BLaER1 (cell line): ENCODE results near the gene ANKS1B.

ENCODE experiments used
- H3K27ac ChIP-seq: shearing (Covaris generic); formaldehyde crosslinking; 2 replicates; pipeline ENCODE4 v1.8.1; 2022
- H3K27me3 ChIP-seq: shearing (Covaris generic); formaldehyde crosslinking; 2 replicates; pipeline ENCODE4 v1.8.1; 2022
- H3K36me3 ChIP-seq: shearing (Covaris generic); formaldehyde crosslinking; 2 replicates; pipeline ENCODE4 v1.8.1; 2022
- H3K4me1 ChIP-seq: shearing (Covaris generic); formaldehyde crosslinking; 2 replicates; pipeline ENCODE4 v1.8.1; 2022
- H3K4me2 ChIP-seq: shearing (Covaris generic); formaldehyde crosslinking; 2 replicates; pipeline ENCODE4 v1.8.1; 2022
- H3K4me3 ChIP-seq: shearing (Covaris generic); formaldehyde crosslinking; 2 replicates; pipeline ENCODE4 v1.8.1; 2022
- H3K9ac ChIP-seq: shearing (Covaris generic); formaldehyde crosslinking; 2 replicates; pipeline ENCODE4 v1.8.1; 2022
- H3K9me3 ChIP-seq: shearing (Covaris generic); formaldehyde crosslinking; 2 replicates; pipeline ENCODE4 v1.8.1; 2022
- H4K20me1 ChIP-seq: shearing (Covaris generic); formaldehyde crosslinking; 2 replicates; pipeline ENCODE4 v1.8.1; 2022
- Cebpa-rat ChIP-seq: shearing (Covaris generic); IDR thresholded peaks from 2 replicates; pipeline ENCODE4 v1.8.1; 2022

The ANKS1B gene

DNA sequence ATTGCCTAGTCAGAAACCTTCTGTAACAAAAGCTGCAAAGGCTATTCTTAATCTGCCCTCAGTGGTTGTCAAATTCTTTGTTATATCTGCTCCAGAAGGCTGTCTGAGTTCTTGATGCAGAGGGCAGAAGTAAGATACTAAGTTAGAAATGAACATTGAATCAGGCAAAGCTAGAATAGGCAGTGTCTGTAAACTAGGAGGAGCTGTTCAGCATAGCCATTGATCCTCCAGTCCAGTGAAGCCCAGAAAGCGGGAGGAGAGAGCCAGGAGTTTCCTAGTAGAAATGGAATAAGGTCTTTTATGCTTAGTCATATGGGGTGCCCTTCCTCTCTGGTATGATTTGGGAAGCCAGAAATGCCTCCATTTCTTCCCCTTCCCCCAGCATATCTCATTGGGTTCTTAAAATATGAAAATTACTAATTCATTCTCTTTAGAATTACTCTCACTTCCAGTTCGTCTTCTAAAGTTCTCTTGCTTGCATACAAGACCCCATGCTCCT, 1263.5 kb downstream of the ANKS1B start:
- Histone ChIP-seq H3K4me2 (no peak overlapping the region), H3K36me3 (peaks cover 59% of the 10 kb centered on the region), H3K27me3 (no peaks in the 10 kb centered on the region), H3K4me1 (peaks cover 10% of the 10 kb centered on the region), H3K9ac (no peak overlapping the region), H3K4me3 (no peak overlapping the region), H4K20me1 (no peaks in the 10 kb centered on the region), H3K9me3 (no peaks in the 10 kb centered on the region), H3K27ac (no peak overlapping the region)
- no peak for TF ChIP-seq Cebpa-rat

DNA sequence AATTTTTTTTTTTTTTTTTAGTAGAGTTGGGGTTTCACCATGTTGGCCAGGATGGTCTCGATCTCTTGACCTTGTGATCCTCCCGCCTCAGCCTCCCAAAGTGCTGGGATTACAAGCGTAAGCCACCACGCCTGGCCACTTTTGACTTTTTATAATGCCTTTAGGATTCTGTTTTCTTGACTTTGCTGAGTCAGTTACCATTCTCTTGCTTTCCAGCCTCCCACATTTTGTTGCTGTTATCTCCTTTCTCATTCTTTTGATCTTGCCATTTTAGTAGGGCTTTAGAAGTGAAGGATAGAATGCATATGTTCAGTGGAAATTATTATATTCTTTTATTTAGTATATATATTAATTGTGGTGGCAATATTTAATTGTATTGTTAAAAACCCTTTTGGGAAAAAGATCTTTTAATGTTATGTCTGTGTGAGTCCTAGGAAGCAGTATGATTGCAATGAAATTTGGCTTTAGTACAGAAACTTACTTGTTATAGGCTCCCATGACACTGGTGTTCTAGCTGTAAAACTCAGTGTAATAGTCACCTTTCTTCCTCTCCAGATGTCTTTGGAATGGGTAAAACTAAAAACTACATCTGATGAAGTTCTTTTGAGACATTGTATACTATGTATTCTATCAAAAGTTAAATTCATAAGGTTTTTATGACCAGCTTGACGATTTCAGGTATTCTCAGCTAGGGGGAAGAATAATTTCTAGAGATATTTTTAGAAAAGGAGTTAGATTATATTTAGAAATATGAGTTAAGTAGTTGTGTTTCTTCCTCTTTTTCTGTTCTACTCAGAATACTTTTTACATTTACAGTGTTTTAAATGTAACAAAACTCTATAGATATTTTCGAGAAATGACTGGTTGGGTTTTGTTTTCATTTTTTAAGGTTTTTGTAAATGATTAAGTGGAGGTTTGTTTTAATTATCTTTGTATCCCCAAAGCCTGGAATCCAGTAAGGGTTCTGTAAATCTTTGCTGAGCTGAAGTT, 1264.9 kb downstream of the ANKS1B start:
- H3K4me2 ChIP-seq: no peak overlapping the region; the same call in 1 of the 2 replicates
- H3K27ac ChIP-seq: no peak overlapping the region
- peaks cover 10% of the 10 kb centered on the region for H3K4me1 ChIP-seq
- H3K36me3 ChIP-seq: peaks cover 57% of the 10 kb centered on the region
- TF ChIP-seq Cebpa-rat: no peak
- no peaks in the 10 kb centered on the region for H4K20me1 ChIP-seq
- no peaks in the 10 kb centered on the region for H3K27me3 ChIP-seq
- H3K9ac ChIP-seq: no peak overlapping the region
- no peak overlapping the region for H3K4me3 ChIP-seq
- no peaks in the 10 kb centered on the region for H3K9me3 ChIP-seq

DNA sequence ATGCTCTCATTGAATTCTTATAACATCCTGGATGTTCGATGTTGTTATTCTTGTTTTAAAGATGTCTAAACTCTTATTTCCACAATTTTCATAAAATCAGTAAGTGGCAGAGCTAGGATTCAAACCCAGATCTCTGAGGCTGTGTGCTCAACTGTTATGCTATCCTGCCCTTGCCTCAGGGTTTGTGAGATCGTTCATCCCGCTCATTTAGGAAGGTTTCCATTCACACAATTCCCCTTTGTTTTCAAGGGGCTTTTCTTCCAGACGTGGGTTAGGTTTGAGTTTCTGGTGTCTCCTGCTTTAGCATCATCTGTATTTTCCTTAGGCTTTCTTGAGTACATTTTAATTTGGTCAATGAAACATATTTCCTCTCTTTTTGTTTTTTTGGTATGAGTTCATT, 1270.3 kb downstream of the ANKS1B start:
- no peak for TF ChIP-seq Cebpa-rat
- H3K9ac ChIP-seq: no peak overlapping the region
- H3K27me3 ChIP-seq: no peaks in the 10 kb centered on the region
- no peaks in the 10 kb centered on the region for H3K9me3 ChIP-seq
- H4K20me1 ChIP-seq: no peaks in the 10 kb centered on the region
- H3K36me3 ChIP-seq: peaks cover 69% of the 10 kb centered on the region
- no peak overlapping the region for H3K4me3 ChIP-seq
- H3K27ac ChIP-seq: no peak overlapping the region
- H3K4me2 ChIP-seq: no peak overlapping the region
- no peaks in the 10 kb centered on the region; the same call in 1 of the 2 replicates for H3K4me1 ChIP-seq

DNA sequence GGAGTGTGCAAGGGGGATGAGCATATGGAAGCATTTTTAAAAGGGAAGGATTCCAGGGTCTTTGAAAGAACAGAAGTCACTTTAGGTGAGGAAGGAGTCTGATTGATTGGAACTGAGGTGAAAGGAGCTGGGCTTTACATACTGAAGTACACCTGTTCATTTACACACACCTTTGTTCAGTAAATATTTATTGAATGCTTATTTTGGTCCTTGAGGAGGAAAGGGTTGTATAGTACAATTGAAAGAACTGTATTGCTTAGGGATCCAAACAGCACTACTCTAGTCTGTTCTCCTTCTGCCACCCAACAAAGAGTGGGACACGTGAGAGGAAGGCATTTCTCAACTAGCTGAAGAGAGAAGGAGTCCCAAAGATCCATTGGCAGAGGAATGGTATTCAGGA, 1275.7 kb downstream of the ANKS1B start:
- peaks cover 76% of the 10 kb centered on the region for H3K36me3 ChIP-seq
- H3K4me1 ChIP-seq: no peaks in the 10 kb centered on the region
- no peak overlapping the region for H3K4me3 ChIP-seq
- no peak overlapping the region for H3K4me2 ChIP-seq
- H4K20me1 ChIP-seq: no peaks in the 10 kb centered on the region
- no peaks in the 10 kb centered on the region for H3K27me3 ChIP-seq
- no peak overlapping the region for H3K27ac ChIP-seq
- TF ChIP-seq Cebpa-rat: no peak
- H3K9ac ChIP-seq: no peak overlapping the region
- no peaks in the 10 kb centered on the region for H3K9me3 ChIP-seq

- Histone ChIP-seq H3K36me3 (peaks cover 54% of the 10 kb centered on the region), H3K4me3 (no peak overlapping the region), H3K9ac (no peak overlapping the region), H3K4me2 (no peak overlapping the region), H3K4me1 (no peaks in the 10 kb centered on the region), H3K27me3 (no peaks in the 10 kb centered on the region), H3K9me3 (no peaks in the 10 kb centered on the region), H4K20me1 (no peaks in the 10 kb centered on the region; the same call in 1 of the 2 replicates), H3K27ac (no peak overlapping the region)
- TF ChIP-seq Cebpa-rat: no peak
These were observed 1283.6 kb downstream of the ANKS1B start for GRCh38 chr12:98701166-98701565.

GRCh38 chr12:98699586-98699985, 1285.2 kb downstream of the ANKS1B start:
- Histone ChIP-seq H4K20me1 (no peaks in the 10 kb centered on the region; the same call in 1 of the 2 replicates), H3K9me3 (no peaks in the 10 kb centered on the region), H3K36me3 (peaks cover 62% of the 10 kb centered on the region), H3K4me2 (no peak overlapping the region), H3K27me3 (no peaks in the 10 kb centered on the region), H3K9ac (no peak overlapping the region), H3K4me3 (no peak overlapping the region), H3K4me1 (no peaks in the 10 kb centered on the region), H3K27ac (no peak overlapping the region)
- no peak for TF ChIP-seq Cebpa-rat

DNA sequence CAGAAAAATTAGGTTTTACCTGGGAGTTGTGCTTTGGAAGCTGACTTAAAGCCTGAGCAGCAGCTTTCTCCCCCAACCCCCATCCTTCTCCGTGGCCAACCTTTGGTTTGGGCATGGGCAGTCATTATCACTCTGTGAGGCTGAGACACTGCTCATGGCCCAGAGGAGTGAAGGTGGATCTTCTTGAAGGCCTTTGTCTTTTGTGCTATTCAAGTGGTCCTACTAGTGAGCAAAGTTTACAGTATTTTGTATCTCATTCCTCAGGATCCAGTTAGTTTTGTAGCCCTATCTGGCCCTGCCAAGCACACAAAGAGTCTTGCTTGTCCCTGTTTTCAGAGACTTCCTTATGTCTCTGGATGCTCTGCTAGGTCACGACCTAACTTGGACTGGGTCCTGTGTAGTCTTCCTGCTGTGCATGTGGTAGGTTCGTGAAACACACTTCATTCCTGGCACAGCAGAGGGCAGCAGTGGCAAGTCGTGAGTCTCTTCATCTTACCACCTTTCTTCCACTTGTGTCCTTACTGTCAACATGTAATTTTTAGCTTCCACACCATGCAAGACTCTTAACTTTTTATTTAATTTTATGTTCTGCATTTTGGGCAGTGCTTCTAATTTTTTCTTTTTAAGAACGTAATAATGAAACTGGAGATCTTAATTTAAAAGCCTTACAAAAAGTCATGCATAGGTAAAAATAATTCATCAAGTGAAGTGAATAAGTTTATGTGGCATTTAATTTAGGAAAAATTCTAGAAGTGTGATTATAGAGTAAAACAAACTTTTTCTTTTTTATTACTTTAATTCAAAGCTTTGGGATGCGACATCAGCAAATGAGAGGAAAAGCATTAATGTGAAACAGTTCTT, 1285.9 kb downstream of the ANKS1B start:
- Histone ChIP-seq H3K9ac (no peak overlapping the region), H3K4me1 (no peaks in the 10 kb centered on the region), H3K27me3 (no peaks in the 10 kb centered on the region), H3K4me2 (no peak overlapping the region), H3K9me3 (no peaks in the 10 kb centered on the region), H3K27ac (no peak overlapping the region), H3K36me3 (peaks cover 58% of the 10 kb centered on the region), H4K20me1 (no peaks in the 10 kb centered on the region; the same call in 1 of the 2 replicates), H3K4me3 (no peak overlapping the region)
- no peak for TF ChIP-seq Cebpa-rat

DNA sequence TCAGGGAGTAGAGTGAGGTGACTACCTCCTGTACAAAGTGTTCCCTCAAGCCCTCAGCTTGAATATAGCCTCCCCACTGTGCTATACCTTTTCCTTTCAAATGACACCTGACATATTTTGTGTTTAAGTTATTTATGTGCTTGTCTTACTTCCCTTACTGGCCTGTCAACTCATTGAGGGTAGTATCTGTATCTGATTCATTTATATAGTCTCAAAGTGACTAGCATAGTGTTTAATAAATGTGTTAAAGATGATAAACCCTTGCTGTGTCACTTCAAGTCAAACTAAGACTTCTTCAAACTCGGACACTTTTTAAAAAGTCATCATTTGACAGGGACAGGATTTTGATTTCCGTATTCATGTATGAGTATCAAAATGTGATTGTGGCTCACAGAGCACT, 1287.5 kb downstream of the ANKS1B start:
- no peaks in the 10 kb centered on the region for H3K27me3 ChIP-seq
- H3K9me3 ChIP-seq: no peaks in the 10 kb centered on the region
- no peak overlapping the region for H3K9ac ChIP-seq
- no peaks in the 10 kb centered on the region; the same call in 1 of the 2 replicates for H4K20me1 ChIP-seq
- H3K4me2 ChIP-seq: no peak overlapping the region
- no peak overlapping the region for H3K27ac ChIP-seq
- H3K36me3 ChIP-seq: peaks cover 67% of the 10 kb centered on the region
- TF ChIP-seq Cebpa-rat: no peak
- H3K4me3 ChIP-seq: no peak overlapping the region
- no peaks in the 10 kb centered on the region for H3K4me1 ChIP-seq

DNA sequence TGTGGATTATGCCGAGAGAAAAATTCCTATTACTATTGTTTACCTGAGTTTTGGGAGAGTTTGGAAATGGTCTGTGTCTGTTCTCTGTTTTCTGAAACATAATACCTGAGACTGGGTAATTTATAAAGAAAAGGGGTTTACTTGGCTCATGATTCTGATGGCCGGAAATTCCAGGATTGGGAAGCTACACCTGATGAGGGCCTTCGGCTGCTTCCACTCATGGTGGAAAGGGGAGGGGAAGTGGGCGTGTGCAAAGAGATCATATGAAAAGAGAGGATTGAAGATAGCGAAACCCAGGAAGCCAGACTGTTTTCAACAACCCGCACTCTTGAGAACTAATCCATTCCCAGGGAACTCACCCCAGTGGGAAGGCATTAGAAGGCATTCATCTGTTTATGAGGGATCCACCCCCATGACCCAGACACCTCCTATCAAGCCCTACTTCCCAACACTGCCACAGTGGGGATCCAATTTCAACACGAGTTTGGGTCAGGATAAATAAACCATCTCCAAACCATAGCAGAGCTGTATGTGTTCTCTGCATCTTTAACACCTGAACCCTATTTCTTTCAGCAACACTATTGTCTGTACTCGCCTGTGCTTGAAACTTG, 1288.6 kb downstream of the ANKS1B start:
- peaks cover 69% of the 10 kb centered on the region for H3K36me3 ChIP-seq
- no peaks in the 10 kb centered on the region for H3K9me3 ChIP-seq
- no peak overlapping the region for H3K27ac ChIP-seq
- H3K4me3 ChIP-seq: no peak overlapping the region
- no peaks in the 10 kb centered on the region for H3K4me1 ChIP-seq
- H3K9ac ChIP-seq: no peak overlapping the region
- H3K27me3 ChIP-seq: no peaks in the 10 kb centered on the region
- TF ChIP-seq Cebpa-rat: no peak
- H3K4me2 ChIP-seq: no peak overlapping the region
- no peaks in the 10 kb centered on the region; the same call in 1 of the 2 replicates for H4K20me1 ChIP-seq
